ENCODE results near the gene PXMP2.

Gene PXMP2

DNA sequence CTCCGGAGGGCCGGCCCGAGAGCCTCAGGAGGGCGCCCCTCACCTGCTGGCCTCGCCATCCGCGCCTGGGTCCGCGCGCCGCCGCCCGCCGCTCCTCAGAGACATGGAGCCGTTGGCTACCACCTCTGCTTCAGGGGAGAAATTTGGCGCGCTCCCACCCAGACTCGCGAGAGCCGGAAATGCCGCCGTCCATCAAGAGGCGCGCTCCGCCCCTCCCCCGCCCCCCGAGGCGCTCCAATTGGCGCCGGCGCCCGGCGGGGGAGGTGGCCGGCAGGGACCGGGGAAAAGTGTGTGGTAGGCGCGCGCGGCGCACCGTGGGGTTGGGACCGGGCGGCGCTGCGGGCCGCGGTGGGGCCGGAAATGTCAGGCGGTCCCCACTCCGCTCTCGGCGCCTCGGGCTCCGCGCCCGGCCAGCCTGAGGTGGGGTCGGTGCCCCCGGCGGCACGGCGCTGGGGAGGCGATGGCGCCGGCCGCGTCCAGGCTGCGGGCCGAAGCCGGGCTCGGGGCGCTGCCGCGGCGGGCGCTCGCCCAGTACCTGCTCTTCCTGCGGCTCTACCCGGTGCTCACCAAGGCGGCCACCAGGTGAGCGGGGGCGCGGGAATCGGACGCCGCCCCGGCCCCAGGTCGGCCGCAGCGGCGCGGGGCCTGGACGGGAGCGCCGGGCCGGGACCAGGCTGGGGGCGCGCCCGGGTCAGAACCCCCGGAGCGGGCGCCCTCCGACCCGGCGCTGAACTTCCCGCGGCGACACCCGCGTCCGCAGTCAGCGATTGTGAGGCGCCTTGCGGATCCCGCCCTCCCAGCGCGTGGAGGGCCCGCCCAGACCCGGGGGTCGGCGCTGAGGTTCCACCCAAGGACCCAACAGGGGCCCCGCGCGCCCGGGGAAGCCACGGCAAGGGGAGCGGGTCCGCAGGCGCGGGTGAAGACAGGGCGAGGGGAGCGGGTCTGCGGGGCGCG, at the start of gene PXMP2, which contains the start of gene POLE:
TSS of gene PXMP2 (plus strand) at position 377 of the 954 bp plus-strand sequence. CDS start at position 461, 84 bp downstream.
TSS of gene POLE (minus strand) at position 132 of the 954 bp plus-strand sequence. CDS start at position 105, 27 bp downstream.
- TF ChIP-seq GATA2 (IDR thresholded peaks at IDR 0.05; ENCODE audit: low read depth, low read length) = no peak
- no peak for TF ChIP-seq GATA3 (IDR thresholded peaks at IDR 0.05; ENCODE audit: low read depth, low read length)

GRCh38 chr12:132637811-132638210, 49.6 kb upstream of the PXMP2 start:
- TF ChIP-seq GATA3 (IDR thresholded peaks at IDR 0.05; ENCODE audit: low read depth, low read length) (no peak), GATA2 (IDR thresholded peaks at IDR 0.05; ENCODE audit: low read depth, low read length) (no peak)

- TF ChIP-seq GATA3 (IDR thresholded peaks at IDR 0.05; ENCODE audit: low read depth, low read length) (no peak), GATA2 (IDR thresholded peaks at IDR 0.05; ENCODE audit: low read depth, low read length) (no peak)
Measured at GRCh38 chr12:132638541-132639408, 48.6 kb upstream of the PXMP2 start.

GRCh38 chr12:132639956-132640520, 47.3 kb upstream of the PXMP2 start:
- TF ChIP-seq GATA3 (IDR thresholded peaks at IDR 0.05; ENCODE audit: low read depth, low read length) = no peak
- TF ChIP-seq GATA2 (IDR thresholded peaks at IDR 0.05; ENCODE audit: low read depth, low read length) = no peak

DNA sequence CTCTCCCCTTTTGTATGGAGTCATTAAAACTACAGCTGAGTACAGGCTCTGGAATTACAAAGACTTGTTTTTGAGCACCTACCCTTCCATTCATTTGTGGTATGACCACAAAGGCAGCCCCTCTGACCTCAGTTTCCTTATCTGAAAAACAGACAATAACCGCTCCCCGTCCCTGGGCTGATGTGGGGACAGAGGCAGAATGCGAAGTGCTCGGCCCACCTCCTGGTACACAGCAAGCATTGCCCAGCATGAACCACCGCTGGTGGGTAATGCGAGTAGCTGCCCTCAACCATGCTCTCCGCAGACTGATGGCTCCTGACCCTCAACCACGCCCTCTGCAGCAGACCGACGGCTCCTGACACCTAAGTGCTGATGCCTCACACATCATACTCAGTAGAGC, 46.5 kb upstream of the PXMP2 start:
- TF ChIP-seq GATA3 (IDR thresholded peaks at IDR 0.05; ENCODE audit: low read depth, low read length) (no peak), GATA2 (IDR thresholded peaks at IDR 0.05; ENCODE audit: low read depth, low read length) (no peak)

GRCh38 chr12:132641811-132642650, 45.4 kb upstream of the PXMP2 start:
- TF ChIP-seq GATA3 (IDR thresholded peaks at IDR 0.05; ENCODE audit: low read depth, low read length) (no peak), GATA2 (IDR thresholded peaks at IDR 0.05; ENCODE audit: low read depth, low read length) (no peak)

GRCh38 chr12:132642846-132643835, 44.2 kb upstream of the PXMP2 start:
- no peak for TF ChIP-seq GATA2 (IDR thresholded peaks at IDR 0.05; ENCODE audit: low read depth, low read length)
- TF ChIP-seq GATA3 (IDR thresholded peaks at IDR 0.05; ENCODE audit: low read depth, low read length) = no peak

GRCh38 chr12:132646850-132647249, 40.5 kb upstream of the PXMP2 start:
- TF ChIP-seq GATA3 (IDR thresholded peaks at IDR 0.05; ENCODE audit: low read depth, low read length) (no peak), GATA2 (IDR thresholded peaks at IDR 0.05; ENCODE audit: low read depth, low read length) (no peak)

DNA sequence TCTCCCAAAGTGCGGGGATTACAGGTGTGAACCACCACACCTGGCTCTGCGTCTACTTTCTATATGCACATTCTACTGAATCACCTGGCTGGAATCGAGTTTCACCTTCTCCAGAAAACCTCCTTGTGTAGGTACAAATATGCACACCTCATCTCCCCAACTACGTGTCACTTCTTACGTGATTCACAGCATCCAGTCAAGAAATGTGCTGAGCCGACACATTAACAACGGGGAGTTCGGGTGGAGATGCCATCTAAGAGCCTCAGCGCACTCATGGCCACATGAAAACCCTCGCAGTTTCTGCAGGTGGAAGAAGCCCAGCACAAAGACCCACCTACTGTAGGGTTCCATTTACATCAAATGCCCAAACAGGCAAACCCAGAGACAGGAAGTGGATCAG, 39.5 kb upstream of the PXMP2 start:
- TF ChIP-seq GATA2 (IDR thresholded peaks at IDR 0.05; ENCODE audit: low read depth, low read length) (no peak), GATA3 (IDR thresholded peaks at IDR 0.05; ENCODE audit: low read depth, low read length) (no peak)

DNA sequence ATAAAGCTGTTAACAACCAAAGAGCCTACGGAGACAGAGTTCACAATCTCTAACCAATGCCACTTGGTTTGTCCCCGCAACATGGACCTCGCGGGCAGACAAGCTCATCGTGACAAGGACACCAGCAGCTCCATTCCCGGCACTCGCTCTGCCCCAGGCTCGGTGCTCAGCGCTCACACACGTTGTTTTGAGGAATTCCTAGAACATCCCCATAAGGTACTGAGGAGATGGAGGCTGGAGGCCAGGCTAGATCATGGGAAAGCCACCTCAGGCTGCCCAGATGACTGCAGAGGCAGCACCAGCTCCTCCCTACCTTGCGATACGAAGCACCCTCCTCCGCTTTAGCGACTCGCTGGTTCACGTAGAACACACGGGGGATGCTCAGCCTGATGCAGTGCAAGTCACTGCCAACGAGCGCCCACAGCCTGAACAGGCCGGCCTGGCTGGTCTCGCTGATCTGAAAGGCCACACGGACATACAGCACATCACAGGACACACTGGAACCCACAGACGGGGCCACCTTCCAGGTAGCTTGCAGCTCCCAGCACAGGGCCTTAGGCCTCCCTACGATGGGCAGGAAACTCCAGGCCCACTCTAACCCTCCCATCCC, 38.7 kb upstream of the PXMP2 start:
- no peak for TF ChIP-seq GATA2 (IDR thresholded peaks at IDR 0.05; ENCODE audit: low read depth, low read length)
- TF ChIP-seq GATA3 (IDR thresholded peaks at IDR 0.05; ENCODE audit: low read depth, low read length) = no peak

- TF ChIP-seq GATA3 (IDR thresholded peaks at IDR 0.05; ENCODE audit: low read depth, low read length) = no peak
- no peak for TF ChIP-seq GATA2 (IDR thresholded peaks at IDR 0.05; ENCODE audit: low read depth, low read length)
Measured at GRCh38 chr12:132649226-132649945, 38.0 kb upstream of the PXMP2 start.
